ENCODE measurements around the gene SRM. TPM values are rescaled to one million over a fixed set of nuclear protein-coding genes. Genes with fewer than 3 reads are reported as not detected.

The SRM gene
- total RNA-seq, 1 experiment from 2014 or later = 150 TPM

- no peaks in the 10 kb centered on the region for H4K20me1 ChIP-seq (ENCODE audit: insufficient read depth)
- H3K36me3 ChIP-seq (ENCODE audit: control insufficient read depth in 1 of 2, insufficient read depth in 2 of 2, low read length in 2 of 2) = peaks cover 2 to 25% of the 10 kb centered on the region in 2 experiments; a peak in 2 of 4 replicates
- peaks cover 40% of the 10 kb centered on the region for H3K79me2 ChIP-seq (ENCODE audit: insufficient read depth, low read length)
- no peaks in the 10 kb centered on the region for H3K9me3 ChIP-seq (ENCODE audit: control insufficient read depth in 1 of 2, insufficient read depth in 1 of 2, low read depth in 1 of 2, low read length in 2 of 2)
- no peaks in the 10 kb centered on the region for H3K27me3 ChIP-seq (ENCODE audit: insufficient read depth, low read length)
- TF ChIP-seq POLR2AphosphoS5 (IDR thresholded peaks at IDR 0.05; ENCODE audit: low read depth, low read length) (no peak), FOSL1 (IDR thresholded peaks at IDR 0.05; ENCODE audit: low read depth) (no peak), EGR1 (IDR thresholded peaks at IDR 0.05; ENCODE audit: low read depth) (no peak), ZBTB33 (IDR thresholded peaks at IDR 0.05; ENCODE audit: extremely low read depth, insufficient replicate concordance, low read length) (no peak), YY1 (IDR thresholded peaks at IDR 0.05; ENCODE audit: extremely low read depth, insufficient replicate concordance, low read depth, low read length) (no peak), ZNF274 (IDR thresholded peaks at IDR 0.05; ENCODE audit: low read depth, low read length) (no peak)
- no peaks in the 10 kb centered on the region for H3K9me2 ChIP-seq (ENCODE audit: insufficient read depth)
- no TSS peak for BruUV-seq (replicated peaks)
- ChIA-PET POLR2A (no interaction called here), CTCF (interaction anchor here (0.6 kb wide), 1 partner anchor 166 kb away, joined by 3 read pairs; no protein-coding TSS in a partner anchor), RAD21 (ENCODE audit: low non-redundant PET in 1 of 2, low total read pairs in 2 of 2, uncharacterized antibody in 2 of 2, unreplicated experiment in 2 of 2) (no interaction called here)
- intact Hi-C loops (cut with micrococcal nuclease) = no loop called here
- H2AFZ ChIP-seq (ENCODE audit: low read depth, low read length, poor library complexity, severe bottlenecking) = no peak overlapping the region
- no peak overlapping the region for H3K27ac ChIP-seq (ENCODE audit: low read depth, low read length)
- no peak overlapping the region for H3K4me2 ChIP-seq (ENCODE audit: low read length)
- H3K9ac ChIP-seq (ENCODE audit: low read length) = no peak overlapping the region
- H3K4me1 ChIP-seq (ENCODE audit: control insufficient read depth in 1 of 2, insufficient read depth in 2 of 2, low read length in 2 of 2) = peaks cover 0 to 15% of the 10 kb centered on the region in 2 experiments; a peak in 3 of 4 replicates
- ATAC-seq = no peak
- DNase-seq (ENCODE audit: low read depth, low spot score) = no peak
- no peak overlapping the region for H3K4me3 ChIP-seq (replicated peaks in 1 of 2; ENCODE audit: low read depth in 1 of 2, low read length in 2 of 2)
These were observed 4.1 kb downstream of the SRM start for GRCh38 chr1:11055676-11056075.

GRCh38 chr1:11054666-11055065 lies 5.2 kb downstream of the SRM start:
- Histone ChIP-seq H3K4me2 (ENCODE audit: low read length) (no peak overlapping the region), H4K20me1 (ENCODE audit: insufficient read depth) (no peaks in the 10 kb centered on the region), H3K9ac (ENCODE audit: low read length) (no peak overlapping the region), H3K9me2 (ENCODE audit: insufficient read depth) (no peaks in the 10 kb centered on the region), H2AFZ (ENCODE audit: low read depth, low read length, poor library complexity, severe bottlenecking) (no peak overlapping the region), H3K4me3 (replicated peaks in 1 of 2; ENCODE audit: low read depth in 1 of 2, low read length in 2 of 2) (no peak overlapping the region), H3K27ac (ENCODE audit: low read depth, low read length) (no peak overlapping the region), H3K36me3 (ENCODE audit: control insufficient read depth in 1 of 2, insufficient read depth in 2 of 2, low read length in 2 of 2) (peaks cover 2 to 25% of the 10 kb centered on the region in 2 experiments; a peak in 2 of 4 replicates), H3K27me3 (ENCODE audit: insufficient read depth, low read length) (no peaks in the 10 kb centered on the region), H3K4me1 (ENCODE audit: control insufficient read depth in 1 of 2, insufficient read depth in 2 of 2, low read length in 2 of 2) (peaks cover 0 to 14% of the 10 kb centered on the region in 2 experiments; a peak in 2 of 4 replicates), H3K9me3 (ENCODE audit: control insufficient read depth in 1 of 2, insufficient read depth in 1 of 2, low read depth in 1 of 2, low read length in 2 of 2) (no peaks in the 10 kb centered on the region), H3K79me2 (ENCODE audit: insufficient read depth, low read length) (peaks cover 35% of the 10 kb centered on the region)
- DNase-seq (ENCODE audit: low read depth, low spot score) (no peak), ATAC-seq (no peak)
- RAD21 ChIA-PET (ENCODE audit: low non-redundant PET in 1 of 2, low total read pairs in 2 of 2, uncharacterized antibody in 2 of 2, unreplicated experiment in 2 of 2) = no interaction called here
- BruUV-seq (replicated peaks) = no TSS peak
- POLR2A ChIA-PET = no interaction called here
- CTCF ChIA-PET = no interaction called here
- intact Hi-C loops (cut with micrococcal nuclease) = no loop called here
- TF ChIP-seq ELF1 (IDR thresholded peaks at IDR 0.05; ENCODE audit: borderline replicate concordance, low read depth) = no peak

Data from HCT116 (cell line).